Parathyroid adenoma (tissue), 2 donors: ENCODE data around the gene CNN2.

ENCODE experiments used
- H2AFZ ChIP-seq: fragments of 300-600 bp; sonication (generic); one replicate; pipeline ENCODE4 v1.7.0; 2017; ENCODE audit warnings: antibody characterized with exemption, mild to moderate bottlenecking
- H3K27ac ChIP-seq: fragments of 300-600 bp; sonication (generic); one replicate; pipeline ENCODE4 v1.7.0; 2017
- H3K27me3 ChIP-seq: fragments of 300-600 bp; sonication (generic); one replicate; pipeline ENCODE4 v1.7.0; 2017; ENCODE audit warnings: low read length; ENCODE audit not compliant: control insufficient read depth, insufficient read depth
- H3K36me3 ChIP-seq: fragments of 300-600 bp; sonication (generic); one replicate; pipeline ENCODE4 v1.7.0; 2017; ENCODE audit warnings: low read length; ENCODE audit not compliant: control insufficient read depth, insufficient read depth
- H3K4me1 ChIP-seq: fragments of 300-600 bp; sonication (generic); one replicate; pipeline ENCODE4 v1.7.0; 2017; ENCODE audit warnings: control low read depth
- H3K4me2 ChIP-seq: fragments of 300-600 bp; sonication (generic); one replicate; pipeline ENCODE4 v1.7.0; 2017; ENCODE audit warnings: low read length
- H3K4me3 ChIP-seq: fragments of 300-600 bp; sonication (generic); one replicate; pipeline ENCODE4 v1.7.0; 2017; ENCODE audit warnings: low read depth, low read length
- H3K79me2 ChIP-seq: fragments of 300-600 bp; sonication (generic); one replicate; pipeline ENCODE4 v1.7.0; 2017; ENCODE audit warnings: control low read depth
- H3K9ac ChIP-seq: fragments of 300-600 bp; sonication (generic); one replicate; pipeline ENCODE4 v1.7.0; 2017; ENCODE audit warnings: mild to moderate bottlenecking
- H3K9me3 ChIP-seq: fragments of 300-600 bp; sonication (generic); one replicate; pipeline ENCODE4 v1.7.0; 2017; ENCODE audit warnings: low read length; ENCODE audit not compliant: control insufficient read depth
- CTCF ChIP-seq: fragments of 300-600 bp; sonication (generic); IDR thresholded peaks from one replicate; pipeline ENCODE4 v1.7.0; 2017; ENCODE audit warnings: antibody characterized with exemption, mild to moderate bottlenecking
- donor health status: primary hyperparathyroidism.

The CNN2 gene

GRCh38 chr19:1058112-1058511 lies 31.7 kb downstream of the CNN2 start:
- Histone ChIP-seq H3K4me3 (no peak overlapping the region), H3K36me3 (no peaks in the 10 kb centered on the region), H3K9ac (no peak overlapping the region), H3K4me2 (no peak overlapping the region), H2AFZ (no peak overlapping the region), H3K9me3 (no peaks in the 10 kb centered on the region), H3K27ac (no peak overlapping the region), H3K79me2 (no peaks in the 10 kb centered on the region), H3K27me3 (no peaks in the 10 kb centered on the region), H3K4me1 (no peaks in the 10 kb centered on the region)
- no peak for TF ChIP-seq CTCF

GRCh38 chr19:1060689-1061088 lies 34.3 kb downstream of the CNN2 start:
- no peak for TF ChIP-seq CTCF
- H3K4me1 ChIP-seq, result peaks cover 2% of the 10 kb centered on the region

GRCh38 chr19:1061987-1062386 lies 35.6 kb downstream of the CNN2 start:
- Histone ChIP-seq H3K79me2 (no peaks in the 10 kb centered on the region), H3K36me3 (no peaks in the 10 kb centered on the region), H3K4me3 (no peak overlapping the region), H3K27me3 (peaks cover 3% of the 10 kb centered on the region), H3K9ac (no peak overlapping the region), H3K4me1 (peaks cover 2% of the 10 kb centered on the region), H3K9me3 (no peaks in the 10 kb centered on the region), H3K27ac (no peak overlapping the region), H2AFZ (no peak overlapping the region), H3K4me2 (no peak overlapping the region)
- no peak for TF ChIP-seq CTCF

More at GRCh38 chr19:1060689-1061088, 34.3 kb downstream of the CNN2 start:
- H3K79me2 ChIP-seq, result no peaks in the 10 kb centered on the region
- H2AFZ ChIP-seq, result no peak overlapping the region
- no peak overlapping the region for H3K27ac ChIP-seq
- no peak overlapping the region for H3K4me3 ChIP-seq
- no peak overlapping the region for H3K4me2 ChIP-seq
- no peak overlapping the region for H3K9ac ChIP-seq
- H3K36me3 ChIP-seq, result no peaks in the 10 kb centered on the region
- no peaks in the 10 kb centered on the region for H3K9me3 ChIP-seq
- H3K27me3 ChIP-seq, result no peaks in the 10 kb centered on the region

GRCh38 chr19:1062387-1063029 lies 36.1 kb downstream of the CNN2 start:
- no peaks in the 10 kb centered on the region for H3K9me3 ChIP-seq
- H3K9ac ChIP-seq, result no peak overlapping the region
- H3K79me2 ChIP-seq, result no peaks in the 10 kb centered on the region
- H3K27me3 ChIP-seq, result peaks cover 5% of the 10 kb centered on the region
- no peak overlapping the region for H3K4me3 ChIP-seq
- H3K36me3 ChIP-seq, result no peaks in the 10 kb centered on the region
- no peak overlapping the region for H3K4me2 ChIP-seq
- H3K4me1 ChIP-seq, result peaks cover 2% of the 10 kb centered on the region
- no peak for TF ChIP-seq CTCF
- no peak overlapping the region for H3K27ac ChIP-seq
- no peak overlapping the region for H2AFZ ChIP-seq
